ENCODE measurements around the gene ZNF750. TPM values are rescaled to one million over a fixed set of nuclear protein-coding genes. Genes with fewer than 3 reads are reported as not detected.

ZNF750 gene
- polyA plus RNA-seq (ENCODE audit: insufficient read length), result 1.5 TPM
- long read RNA-seq, donor 1, partial matches to known transcripts, result 71 of 71 reads
- long read RNA-seq, donor 1, other reads (novel, unspliced or antisense), result 0 of 71 reads
- long read RNA-seq, donor 2, result 0 reads
- long read RNA-seq, donor 3, partial matches to known transcripts, result 53 of 53 reads
- long read RNA-seq, donor 3, other reads (novel, unspliced or antisense), result 0 of 53 reads
- long read RNA-seq, donor 4, result 0 reads
- long read RNA-seq, donor 5, partial matches to known transcripts, result 0 of 1 reads
- long read RNA-seq, donor 5, other reads (novel, unspliced or antisense), result 0 of 1 reads
- long read RNA-seq, donor 6, partial matches to known transcripts, result 0 of 1 reads
- long read RNA-seq, donor 6, other reads (novel, unspliced or antisense), result 0 of 1 reads
- long read RNA-seq, donor 7, partial matches to known transcripts, result 0 of 1 reads
- long read RNA-seq, donor 7, other reads (novel, unspliced or antisense), result 0 of 1 reads
- long read RNA-seq, donor 8, result 0 reads

GRCh38 chr17:82839617-82840292 lies at the start of gene ZNF750:
ZNF750 (minus strand) TSS chr17:82840022; CDS start chr17:82832454, 7,568 bp downstream.
- no peak for DNase-seq

- DNase-seq, result no peak
These were observed 49.0 kb upstream of the ZNF750 start for GRCh38 chr17:82888583-82889495.

GRCh38 chr17:82887255-82888164 lies 47.7 kb upstream of the ZNF750 start:
- DNase-seq, result no peak

- DNase-seq, result no peak
These were observed 45.1 kb upstream of the ZNF750 start for GRCh38 chr17:82884970-82885353.

GRCh38 chr17:82884341-82884969 lies 44.6 kb upstream of the ZNF750 start:
- no peak for DNase-seq

GRCh38 chr17:82883419-82884031 lies 43.7 kb upstream of the ZNF750 start:
- DNase-seq, result no peak

- no peak for DNase-seq
These were observed 43.0 kb upstream of the ZNF750 start for GRCh38 chr17:82882715-82883418.

GRCh38 chr17:82881900-82882714 lies 42.3 kb upstream of the ZNF750 start:
- DNase-seq, result no peak

GRCh38 chr17:82881324-82881823 lies 41.6 kb upstream of the ZNF750 start:
- no peak for DNase-seq

GRCh38 chr17:82880620-82881323 lies 41.0 kb upstream of the ZNF750 start:
- no peak for DNase-seq

- DNase-seq, result no peak
These were observed 39.4 kb upstream of the ZNF750 start for GRCh38 chr17:82879241-82879640.

- no peak for DNase-seq
These were observed 38.7 kb upstream of the ZNF750 start for GRCh38 chr17:82878527-82878926.

GRCh38 chr17:82876602-82877379 lies 37.0 kb upstream of the ZNF750 start:
- DNase-seq, result no peak

GRCh38 chr17:82876149-82876548 lies 36.3 kb upstream of the ZNF750 start:
- DNase-seq, result no peak

GRCh38 chr17:82875407-82875856 lies 35.6 kb upstream of the ZNF750 start:
- no peak for DNase-seq

GRCh38 chr17:82874011-82874835 lies 34.4 kb upstream of the ZNF750 start:
- no peak for DNase-seq

Data from left kidney (tissue), 8 donors.